Measurements from ENCODE around the gene WDR36.

The WDR36 gene

DNA sequence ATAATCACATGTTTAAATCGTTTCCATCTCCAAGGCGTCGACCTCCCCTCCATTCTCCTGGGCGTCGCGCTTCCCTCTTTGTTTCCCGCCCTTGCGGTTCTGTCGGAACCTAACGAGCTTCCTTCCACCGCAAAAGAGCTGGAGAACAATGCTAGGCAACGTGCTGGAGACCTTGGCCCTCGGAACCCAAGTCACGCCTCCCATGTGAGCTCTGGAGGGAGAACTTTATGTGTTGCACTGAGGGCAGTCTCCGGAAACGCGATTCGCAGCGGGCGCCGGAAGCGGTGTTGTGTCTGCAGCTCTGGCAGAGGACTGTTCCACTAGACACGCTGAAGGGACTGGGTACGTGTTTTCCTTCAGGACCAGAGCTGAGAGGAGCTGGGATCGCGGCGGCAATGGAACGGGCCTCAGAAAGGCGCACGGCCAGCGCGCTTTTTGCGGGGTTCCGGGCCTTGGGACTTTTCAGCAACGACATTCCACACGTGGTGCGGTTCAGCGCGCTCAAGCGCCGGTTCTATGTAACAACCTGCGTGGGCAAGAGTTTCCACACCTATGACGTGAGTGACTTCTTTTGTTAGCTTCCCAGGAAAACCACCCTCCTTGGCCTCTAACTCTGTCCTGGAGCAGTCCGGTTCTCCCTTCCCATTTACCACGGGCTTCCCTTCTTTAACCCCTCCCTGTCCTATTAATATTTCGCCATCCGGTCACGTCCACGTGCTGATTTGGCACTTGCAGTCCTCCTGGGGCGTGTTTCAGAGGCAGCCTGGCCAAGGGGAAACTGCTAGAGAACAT, at the start of gene WDR36:
WDR36 (plus strand) TSS at position 287 of the 792 bp plus-strand sequence; CDS start at position 396, 109 bp downstream.
- peak; percentile 59 for DNase-seq

DNA sequence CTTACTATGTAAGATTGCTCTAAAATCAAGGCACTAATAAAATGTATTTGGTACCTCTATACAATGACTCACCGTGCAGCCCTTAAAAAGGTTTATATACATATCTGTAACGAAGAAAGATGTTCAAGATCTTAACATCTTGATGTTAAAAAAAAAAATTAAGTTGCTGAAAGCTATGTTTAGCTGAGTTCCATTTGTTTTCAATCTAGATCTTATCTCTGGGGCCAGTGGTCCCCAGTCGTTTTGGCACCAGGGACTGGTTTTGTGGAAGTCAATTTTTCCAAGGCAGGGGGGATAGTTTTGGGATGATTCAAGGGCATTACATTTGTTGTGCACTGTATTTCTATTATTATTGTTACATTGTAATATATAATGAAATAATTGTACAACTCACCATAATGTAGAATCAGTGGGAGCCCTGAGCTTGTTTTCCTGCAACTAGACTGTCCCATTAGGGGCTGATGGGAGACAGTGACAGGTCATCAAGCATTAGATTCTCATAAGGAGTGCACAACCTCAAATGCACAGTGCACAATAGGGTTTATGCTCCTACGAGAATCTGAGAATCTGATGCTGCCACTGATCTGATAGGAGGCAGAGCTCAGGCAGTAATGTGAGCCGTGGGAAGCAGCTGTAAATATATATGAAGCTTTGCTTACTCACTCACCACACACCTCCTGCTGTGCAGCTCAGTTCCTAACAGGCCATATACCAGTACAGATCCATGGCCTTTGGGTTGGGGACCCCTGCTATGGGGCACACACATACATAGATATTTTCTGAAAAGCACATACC, 48.2 kb upstream of the WDR36 start:
- no peak for DNase-seq

DNA sequence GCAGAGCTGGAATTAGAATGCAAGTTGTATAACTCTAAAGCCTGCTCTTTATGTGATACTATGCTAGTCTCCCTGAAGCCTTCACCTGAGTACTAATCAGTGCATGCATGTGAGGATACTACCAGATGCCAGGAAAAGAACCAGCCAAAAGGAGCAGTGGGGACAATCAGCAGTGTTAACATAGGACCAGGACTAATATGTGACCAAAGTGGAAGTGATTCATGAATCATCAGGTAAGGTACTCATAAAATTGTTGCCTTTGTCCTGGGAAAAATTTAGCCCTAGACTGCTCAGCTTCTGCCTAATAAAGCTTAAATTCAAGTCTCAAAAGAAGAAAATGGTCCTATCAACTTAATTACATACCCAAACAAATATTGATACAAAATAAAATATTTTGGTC, 34.1 kb upstream of the WDR36 start:
- no peak for DNase-seq

DNA sequence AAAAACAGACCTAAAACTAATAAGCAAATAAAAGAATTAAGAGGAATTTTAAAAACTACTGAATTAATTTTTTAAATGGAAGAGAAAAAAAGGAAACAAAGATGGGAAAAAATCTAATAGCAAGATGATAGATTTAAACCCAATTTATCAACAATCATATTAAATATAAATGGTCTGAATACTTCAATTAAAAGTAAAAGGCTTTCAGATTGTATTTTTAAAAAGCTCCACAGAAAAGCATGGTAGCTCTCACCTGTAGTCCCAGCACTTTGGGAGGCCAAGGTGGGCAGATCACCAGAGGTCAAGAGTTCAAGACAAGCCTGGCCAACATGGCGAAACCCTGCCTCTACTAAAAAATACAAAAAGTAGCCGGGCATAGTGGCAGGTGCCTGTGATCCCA, 32.0 kb upstream of the WDR36 start:
- DNase-seq: no peak

DNA sequence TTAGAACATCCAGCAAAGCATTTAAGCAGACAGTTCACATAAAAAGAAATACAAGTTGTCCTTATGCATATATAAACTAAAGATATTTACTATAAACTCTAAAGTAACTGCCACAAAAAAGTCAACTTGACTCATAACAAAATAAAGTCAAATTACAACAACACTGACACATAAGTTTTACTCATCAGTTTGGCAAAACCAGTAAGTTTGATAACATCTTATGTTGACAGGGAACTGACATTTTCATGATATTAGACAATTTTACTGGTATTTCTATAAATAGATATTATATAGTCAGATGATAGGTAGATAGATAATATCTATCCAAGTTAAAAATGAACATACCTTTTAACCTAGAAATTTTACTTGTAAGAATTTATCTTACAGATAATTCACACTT, 30.5 kb upstream of the WDR36 start:
- DNase-seq: no peak

DNA sequence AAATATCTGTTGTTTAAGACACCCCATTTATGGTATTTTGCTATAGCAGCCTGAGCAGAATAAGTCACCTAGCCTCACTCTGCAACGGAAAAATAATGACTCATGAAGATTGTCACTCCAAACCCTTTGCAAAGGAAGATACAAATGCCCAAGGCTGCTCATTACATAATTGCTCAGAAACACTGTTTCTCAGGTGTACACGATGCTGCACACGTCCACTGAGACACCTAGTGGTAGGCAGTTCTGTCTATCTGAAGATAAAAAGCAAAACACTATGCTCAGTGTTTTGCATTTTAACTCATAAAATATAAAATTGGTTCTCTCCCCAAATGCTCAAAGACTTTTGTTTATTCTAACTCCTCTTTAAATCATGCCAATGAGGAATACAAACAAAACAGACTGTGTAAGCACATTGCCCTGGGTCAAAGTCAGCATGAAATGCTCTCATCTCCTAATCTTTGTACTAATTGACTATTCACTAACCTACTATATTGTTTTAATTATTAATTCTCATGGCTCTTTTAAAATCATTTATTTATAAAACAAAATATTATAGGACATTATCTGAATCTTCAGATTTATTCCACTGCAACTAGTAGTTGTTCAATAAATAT, 28.3 kb upstream of the WDR36 start:
- no peak for DNase-seq

DNA sequence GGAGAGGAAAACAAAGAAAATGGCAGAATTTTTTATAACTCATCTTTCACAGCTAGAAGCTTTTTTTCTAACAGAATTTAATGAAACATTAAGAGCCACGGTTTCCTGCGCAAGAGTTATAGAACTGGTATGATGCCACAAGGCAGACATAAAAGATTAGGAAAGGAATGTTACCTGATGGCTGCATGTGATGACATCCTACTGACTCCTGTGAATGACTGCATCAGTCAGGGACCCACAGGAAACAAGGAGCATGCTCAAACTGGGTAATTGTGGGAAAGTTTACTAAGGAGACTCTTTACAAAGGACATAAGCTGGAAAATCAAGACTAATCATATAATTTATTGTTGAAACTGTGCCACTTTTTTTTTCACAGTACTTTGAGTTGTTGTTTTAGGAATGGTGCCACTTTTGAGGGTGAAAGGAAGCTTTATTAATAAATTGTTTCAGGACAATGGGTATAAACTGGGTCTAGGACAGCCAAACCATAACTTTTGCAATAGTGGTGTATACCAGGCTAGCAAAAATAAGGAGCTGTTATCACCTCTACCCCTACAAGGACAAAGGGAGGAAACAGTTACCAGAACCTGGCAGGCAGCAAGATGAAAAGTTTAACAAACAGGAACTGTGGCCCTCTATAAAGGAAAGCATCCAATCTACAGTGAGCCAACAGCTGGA, 25.7 kb upstream of the WDR36 start:
- DNase-seq: no peak

DNA sequence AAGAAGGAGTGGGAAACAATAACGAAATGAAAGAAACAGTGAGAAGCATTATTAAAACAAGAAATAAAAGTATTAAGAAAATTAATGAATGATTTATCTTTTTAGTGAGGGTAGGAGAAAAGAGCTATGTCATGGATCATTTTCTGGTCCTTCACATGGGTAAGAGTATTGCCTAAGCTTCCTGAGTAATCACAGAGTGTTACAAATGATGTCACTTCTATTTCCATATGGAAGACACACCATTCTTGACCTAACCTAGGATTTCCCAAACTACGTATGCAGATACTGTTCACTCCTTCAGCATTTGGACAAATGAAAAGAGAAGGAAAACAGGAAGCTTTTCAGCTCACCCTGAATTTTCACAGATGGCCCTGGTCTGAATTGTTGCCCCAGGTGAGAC, 23.9 kb upstream of the WDR36 start:
- DNase-seq: no peak

DNA sequence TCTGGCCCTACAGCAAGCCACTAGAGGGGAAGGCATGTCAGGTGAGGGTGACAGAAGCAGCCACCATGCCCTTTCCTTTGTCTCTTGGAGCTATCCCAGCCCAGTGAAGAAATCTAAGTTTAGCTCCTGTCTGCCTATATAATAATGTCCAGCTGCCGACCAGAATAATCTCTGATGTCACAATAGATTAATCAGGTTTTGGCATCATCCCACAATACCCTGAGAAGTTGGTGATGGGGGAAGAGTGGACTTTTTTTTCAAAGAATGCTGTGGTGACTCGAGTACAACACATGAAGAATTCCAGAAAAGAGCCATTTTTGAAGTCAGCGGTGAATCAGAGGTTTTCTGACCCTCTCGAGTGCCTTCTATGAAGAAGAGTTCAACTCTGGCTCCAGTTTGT, 22.3 kb upstream of the WDR36 start:
- DNase-seq: no peak

DNA sequence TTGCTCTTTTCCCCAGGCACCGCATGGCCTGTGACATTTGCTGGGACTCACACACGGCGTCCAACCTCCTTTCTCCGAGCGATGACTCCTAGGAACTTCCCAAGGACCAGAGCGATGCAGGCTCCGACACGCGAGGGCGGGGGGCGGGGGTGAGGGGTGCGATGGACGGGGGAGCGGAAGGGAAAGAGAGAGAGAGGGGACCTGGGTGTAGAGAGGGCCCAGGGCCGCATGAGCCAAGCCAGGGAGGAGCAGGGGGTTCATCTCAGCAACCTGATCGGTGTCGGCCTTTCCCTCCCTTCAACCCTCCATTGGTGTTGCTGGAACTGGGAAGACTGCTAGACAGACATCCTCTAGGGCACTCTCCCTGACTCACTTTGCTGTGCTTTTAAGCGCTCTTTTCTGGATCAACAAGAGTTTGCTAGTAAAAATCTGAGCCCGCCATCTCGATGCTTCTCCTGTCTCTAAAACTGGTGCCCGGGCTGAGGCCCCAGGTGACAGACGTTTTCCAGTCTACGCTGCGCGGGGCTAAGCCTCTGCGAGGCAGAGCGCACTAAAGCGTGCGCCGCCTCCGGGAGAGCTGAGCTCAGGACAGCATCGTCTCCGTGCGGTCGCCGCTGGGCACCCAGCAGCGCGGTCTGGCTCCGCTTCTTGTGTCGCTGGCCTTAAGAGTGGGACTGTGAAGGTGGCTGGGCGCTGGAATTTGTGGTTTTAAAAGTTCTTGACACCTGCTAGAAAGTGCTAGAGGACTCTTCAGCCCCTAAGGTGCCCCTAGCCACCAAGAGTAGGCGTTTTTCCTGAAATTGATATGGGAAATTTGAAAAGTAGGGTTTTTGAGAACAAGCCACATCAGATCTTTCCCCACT, 21.6 kb upstream of the WDR36 start:
- no peak for DNase-seq

DNA sequence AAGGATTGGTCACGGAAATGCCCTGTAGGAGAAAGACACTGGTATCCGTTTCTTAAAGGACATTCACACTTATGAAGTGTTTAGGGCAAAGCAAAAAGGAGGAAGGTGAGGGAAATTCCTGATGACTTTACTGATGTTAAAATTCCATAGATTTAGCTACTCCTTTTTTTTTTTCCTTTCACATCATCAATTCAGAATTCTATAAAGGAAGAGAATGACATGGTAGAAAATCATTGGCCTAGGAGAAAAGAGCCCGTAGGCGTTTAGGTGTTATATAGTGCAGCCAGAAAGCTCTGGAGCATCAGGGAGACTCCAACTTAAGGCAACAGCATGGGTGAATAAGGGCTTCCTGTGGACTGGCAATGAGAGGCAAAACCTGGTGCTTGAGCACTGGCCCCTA, 20.7 kb upstream of the WDR36 start, which contains the start of gene TSLP:
TSLP (plus strand) TSS at position 301 of the 400 bp plus-strand sequence. CDS start 178 bp downstream, outside the sequence.
- DNase-seq: no peak

DNA sequence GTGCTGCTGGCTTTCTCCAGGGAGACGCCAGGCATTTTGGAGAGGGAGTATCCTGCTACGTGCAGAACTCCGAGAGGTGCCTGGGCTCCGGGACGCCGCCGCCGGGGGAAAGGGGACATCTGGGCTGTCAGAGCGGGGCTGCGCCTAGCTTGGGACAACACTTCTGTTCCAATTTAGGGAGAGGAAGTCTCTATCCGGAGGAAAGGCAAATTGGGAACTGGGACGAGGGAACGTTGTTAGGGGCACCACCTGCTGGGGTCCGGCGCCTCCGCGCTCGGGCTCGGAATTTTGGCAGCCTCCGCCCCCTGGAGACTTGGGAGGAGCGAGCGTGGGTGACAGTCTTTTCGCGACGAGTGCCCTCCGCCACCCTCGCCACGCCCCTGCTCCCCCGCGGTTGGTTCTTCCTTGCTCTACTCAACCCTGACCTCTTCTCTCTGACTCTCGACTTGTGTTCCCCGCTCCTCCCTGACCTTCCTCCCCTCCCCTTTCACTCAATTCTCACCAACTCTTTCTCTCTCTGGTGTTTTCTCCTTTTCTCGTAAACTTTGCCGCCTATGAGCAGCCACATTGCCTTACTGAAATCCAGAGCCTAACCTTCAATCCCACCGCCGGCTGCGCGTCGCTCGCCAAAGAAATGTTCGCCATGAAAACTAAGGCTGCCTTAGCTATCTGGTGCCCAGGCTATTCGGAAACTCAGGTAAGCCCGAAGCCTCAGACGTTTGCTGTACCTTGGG, 19.0 kb upstream of the WDR36 start:
- DNase-seq: no peak

DNA sequence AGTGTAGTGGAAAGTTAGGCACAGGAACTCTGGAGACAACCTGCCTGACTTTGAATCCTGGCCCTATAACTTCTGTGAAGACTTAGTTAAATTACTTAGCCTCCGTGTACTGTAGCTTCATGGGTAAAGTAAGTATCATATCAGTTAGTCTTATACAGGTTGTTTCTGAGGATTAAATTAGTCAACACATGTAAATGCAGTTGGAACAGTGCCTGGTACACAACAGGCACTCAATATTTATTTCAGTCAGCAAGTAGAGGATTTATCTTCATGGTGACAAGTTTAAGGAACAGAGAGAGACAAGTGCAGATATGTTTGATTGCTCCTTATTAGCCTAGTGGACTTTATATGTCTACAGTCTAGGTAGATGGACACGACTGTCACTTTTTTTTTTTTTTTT, 17.9 kb upstream of the WDR36 start:
- DNase-seq: no peak

DNA sequence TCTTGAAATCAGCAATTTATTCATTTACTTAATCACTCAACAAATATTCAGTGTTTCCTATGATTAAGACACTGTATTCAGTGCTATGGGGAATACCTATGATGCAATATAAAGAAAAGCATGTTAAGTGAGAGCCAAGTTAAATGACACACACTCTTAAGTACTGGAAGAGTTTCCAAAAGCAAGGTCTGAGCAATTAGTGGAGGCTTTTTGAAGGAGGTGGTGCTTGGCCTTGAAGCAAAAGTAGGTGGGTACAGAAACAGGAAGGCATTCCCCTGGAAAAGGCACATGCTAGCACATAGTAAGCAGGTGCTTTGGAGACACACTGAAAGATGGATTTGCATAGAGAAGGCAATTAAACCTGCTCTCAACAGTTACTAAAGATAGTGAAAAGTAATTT, 16.6 kb upstream of the WDR36 start:
- no peak for DNase-seq

DNA sequence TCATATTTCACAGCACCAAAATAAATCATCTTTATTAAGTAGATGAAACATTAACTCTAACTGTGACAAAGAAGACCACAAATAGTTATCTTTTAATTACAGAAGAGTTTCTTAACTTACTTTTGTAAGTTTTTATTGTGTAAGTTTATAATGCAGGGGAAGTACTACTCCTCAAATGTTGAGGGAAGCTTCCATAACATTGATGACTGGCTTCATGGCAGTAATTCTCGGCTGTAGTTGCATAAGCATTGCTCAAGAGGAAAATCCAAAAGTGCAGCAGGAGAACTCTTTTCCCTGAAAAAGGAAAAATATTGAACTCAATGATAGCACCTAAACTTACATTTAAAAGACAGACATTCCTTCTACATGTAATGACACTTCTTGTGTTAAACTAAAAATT, 16.1 kb upstream of the WDR36 start:
- no peak for DNase-seq

DNA sequence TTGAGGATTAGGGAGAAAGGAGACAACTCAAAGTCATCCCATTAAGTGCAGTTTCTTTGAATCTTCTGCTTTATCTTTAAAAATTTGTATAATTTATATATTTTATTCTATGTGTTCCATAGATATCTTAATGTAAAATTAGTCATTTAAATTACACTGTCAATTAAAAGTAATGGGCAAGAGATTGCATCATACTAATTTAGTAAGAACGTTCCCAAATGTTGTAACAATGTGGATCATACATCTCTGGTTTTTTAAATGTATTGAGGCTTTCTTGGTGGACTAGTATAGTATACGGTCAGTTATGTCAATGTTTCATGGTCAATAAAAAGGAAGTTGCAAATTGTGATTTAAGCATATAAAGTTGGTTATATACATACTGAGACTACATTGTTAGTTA, 14.5 kb upstream of the WDR36 start:
- DNase-seq: no peak

DNA sequence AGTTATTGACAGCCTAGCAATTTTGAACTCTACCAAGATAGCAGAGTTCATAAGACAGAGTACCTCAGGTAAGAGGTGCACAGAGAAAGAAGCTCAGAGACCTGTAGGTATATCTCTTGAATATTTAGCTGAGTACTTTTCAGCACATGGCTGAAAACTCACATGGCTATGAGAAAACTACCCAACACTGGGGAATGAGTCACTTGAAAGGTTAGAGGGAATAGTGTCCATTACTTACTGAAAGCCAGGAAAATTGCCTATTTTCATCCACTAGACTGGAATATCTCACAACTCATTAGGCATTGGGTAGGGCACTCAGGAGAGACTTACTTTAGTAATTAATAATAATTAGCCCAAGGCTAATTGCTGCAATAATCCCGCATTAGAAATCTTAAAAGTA, 12.3 kb upstream of the WDR36 start:
- DNase-seq: no peak

DNA sequence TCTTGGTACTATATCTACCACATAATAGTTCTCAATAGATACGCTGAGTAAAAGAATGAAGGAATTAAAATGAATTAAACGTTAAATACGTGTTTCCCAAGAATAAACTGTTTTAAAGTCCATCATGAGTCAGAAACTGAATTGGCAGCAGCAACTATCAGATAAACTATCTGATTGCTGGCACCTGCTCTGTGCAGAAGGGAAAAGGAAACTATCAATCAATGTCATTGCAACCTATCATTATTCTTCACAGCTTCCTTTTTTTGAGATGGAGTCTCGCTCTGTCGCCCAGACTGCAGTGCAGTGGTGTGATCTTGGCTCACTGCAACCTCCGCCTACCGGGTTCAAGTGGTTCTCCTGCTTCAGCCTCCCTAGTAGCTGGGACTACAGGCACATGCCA, 8.8 kb upstream of the WDR36 start:
- peak; percentile 14 for DNase-seq

DNA sequence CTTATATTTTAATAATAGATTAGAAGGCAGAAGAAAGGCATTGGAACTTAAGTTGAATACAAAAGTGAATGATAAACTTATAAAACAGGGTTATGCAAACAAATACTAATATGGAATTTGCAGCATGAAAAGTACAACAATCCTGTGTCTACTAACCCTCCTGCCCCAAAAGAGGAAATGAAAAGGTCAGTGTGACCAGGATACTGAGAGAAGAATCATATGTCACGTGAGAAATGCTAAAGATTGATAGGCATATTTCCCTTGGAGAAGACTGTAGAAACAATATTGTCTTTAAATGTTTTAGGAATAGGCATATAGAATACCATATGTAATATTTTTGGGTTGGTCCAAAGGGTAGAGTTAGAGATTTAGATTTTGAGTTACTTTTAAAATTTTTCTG, 3.8 kb downstream of the WDR36 start:
- no peak for DNase-seq

DNA sequence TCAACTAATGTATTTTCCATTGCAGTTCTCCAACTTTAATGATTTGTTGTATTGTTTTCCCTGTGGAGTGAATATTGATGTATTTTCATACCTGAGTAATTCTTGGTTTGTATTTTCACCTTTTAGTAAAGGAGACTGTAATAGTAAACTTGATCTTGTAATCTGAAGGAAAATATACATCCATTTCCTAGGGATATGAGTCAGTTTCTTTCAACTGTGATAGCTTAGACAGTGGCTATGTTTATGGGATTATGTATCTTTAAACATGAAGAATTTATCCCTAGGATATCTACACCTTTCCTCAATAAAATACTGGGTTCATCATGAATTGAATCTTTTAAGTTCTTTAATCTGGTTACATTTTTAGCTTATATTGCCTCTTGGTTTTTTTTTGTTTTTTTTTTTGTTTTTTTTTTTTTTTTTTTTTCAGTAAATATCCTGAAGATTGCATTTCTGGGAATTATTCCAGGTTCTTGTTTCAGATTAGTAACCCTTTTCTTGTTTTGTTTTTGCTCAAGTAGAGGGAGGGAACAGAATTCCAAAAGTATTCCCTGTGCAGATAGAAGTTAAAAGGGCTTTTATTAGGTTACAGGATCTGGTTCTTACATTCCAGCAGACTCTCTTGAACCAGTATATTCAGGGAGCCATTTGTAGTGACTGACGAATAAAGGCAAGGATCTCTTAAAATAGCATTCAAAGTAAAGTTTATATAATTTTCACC, 7.1 kb downstream of the WDR36 start:
- no peak for DNase-seq
